Fibroblast of villous mesenchyme (primary cell): Measurements from ENCODE around the gene GP2. TPM values are rescaled to one million over a fixed set of nuclear protein-coding genes. Genes with fewer than 3 reads are reported as not detected.
"Not testable (repeated sequence)": the region's sequence is repeated elsewhere in the genome, so short reads cannot be mapped to it uniquely, and the experiment has no call there.

Experiments used
- DNase-seq: peaks from one replicate; pipeline ENCODE4 v3.0.0-alpha.2; 2010; ENCODE audit warnings: low read depth
- H3K4me3 ChIP-seq: 2 replicates; pipeline ENCODE4 v1.5.1; 2011; ENCODE audit warnings: low read depth, mild to moderate bottlenecking, low read length
- total RNA-seq: library from RNA; depleted of rRNA; stranded (reverse); fragments of >200 nt; gene quantifications from 2 replicates; pipeline ENCODE4 v1.2.3, GENCODE V29; 2012
- TF ChIP-seq, protein P1 (sequence below): IDR thresholded peaks from 2 replicates; pipeline ENCODE4 v1.5.1; 2012; ENCODE audit warnings: low read depth, mild to moderate bottlenecking, low read length; ENCODE audit not compliant: insufficient read depth

Gene GP2
- total RNA-seq, 1 donor: not detected

DNA sequence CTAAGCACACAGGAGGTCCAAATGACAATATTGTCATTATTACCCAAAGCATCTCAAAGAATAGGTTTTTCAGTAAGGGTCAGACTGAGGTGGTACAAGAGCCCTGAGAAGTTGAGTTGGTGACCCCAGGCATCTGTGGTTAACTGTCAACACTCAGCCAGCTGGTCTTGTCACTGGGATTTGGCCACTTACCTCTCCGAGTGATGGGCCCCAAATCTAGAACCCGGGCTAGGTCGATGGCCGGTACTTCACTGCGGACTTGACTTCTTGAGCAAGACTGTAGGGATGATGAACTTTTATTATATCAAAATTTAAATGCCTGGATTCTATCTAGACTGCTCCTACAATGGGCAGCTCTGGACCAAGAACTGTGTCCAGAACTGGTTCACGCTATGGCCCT lies 11.5 kb downstream of the GP2 start:
- DNase-seq: no peak
- no peak overlapping the region for H3K4me3 ChIP-seq
- TF ChIP-seq, protein P1, sequence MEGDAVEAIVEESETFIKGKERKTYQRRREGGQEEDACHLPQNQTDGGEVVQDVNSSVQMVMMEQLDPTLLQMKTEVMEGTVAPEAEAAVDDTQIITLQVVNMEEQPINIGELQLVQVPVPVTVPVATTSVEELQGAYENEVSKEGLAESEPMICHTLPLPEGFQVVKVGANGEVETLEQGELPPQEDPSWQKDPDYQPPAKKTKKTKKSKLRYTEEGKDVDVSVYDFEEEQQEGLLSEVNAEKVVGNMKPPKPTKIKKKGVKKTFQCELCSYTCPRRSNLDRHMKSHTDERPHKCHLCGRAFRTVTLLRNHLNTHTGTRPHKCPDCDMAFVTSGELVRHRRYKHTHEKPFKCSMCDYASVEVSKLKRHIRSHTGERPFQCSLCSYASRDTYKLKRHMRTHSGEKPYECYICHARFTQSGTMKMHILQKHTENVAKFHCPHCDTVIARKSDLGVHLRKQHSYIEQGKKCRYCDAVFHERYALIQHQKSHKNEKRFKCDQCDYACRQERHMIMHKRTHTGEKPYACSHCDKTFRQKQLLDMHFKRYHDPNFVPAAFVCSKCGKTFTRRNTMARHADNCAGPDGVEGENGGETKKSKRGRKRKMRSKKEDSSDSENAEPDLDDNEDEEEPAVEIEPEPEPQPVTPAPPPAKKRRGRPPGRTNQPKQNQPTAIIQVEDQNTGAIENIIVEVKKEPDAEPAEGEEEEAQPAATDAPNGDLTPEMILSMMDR: no peak

GRCh38 chr16:20314575-20314974 lies 12.7 kb downstream of the GP2 start:
- no peak for DNase-seq
- no peak overlapping the region for H3K4me3 ChIP-seq
- TF ChIP-seq, protein P1: no peak

GRCh38 chr16:20313741-20314140 lies 13.6 kb downstream of the GP2 start:
- TF ChIP-seq, protein P1: no peak
- no peak overlapping the region for H3K4me3 ChIP-seq
- DNase-seq: no peak

- not testable (repeated sequence) for H3K4me3 ChIP-seq, DNase-seq
Measured at GRCh38 chr16:20312536-20313095, 14.7 kb downstream of the GP2 start.

DNA sequence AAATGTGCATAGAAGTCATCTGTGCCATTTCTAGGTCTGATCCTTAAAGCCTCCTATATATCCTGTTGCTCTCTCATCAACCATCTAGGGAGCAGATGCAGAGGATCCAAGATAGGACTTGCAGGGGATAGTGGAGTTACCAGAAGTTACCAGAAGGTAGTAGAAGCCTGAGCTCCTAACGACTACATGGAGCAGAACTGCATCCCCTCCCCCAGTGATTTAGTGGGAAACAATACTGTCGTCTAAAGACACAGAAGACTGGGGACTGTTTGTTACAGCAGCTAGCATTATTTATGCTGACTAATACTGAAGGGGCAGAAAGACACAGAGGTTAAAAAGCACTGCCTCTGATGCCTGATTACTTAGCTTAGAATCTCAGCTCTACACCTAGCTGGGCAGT lies 15.8 kb downstream of the GP2 start:
- no peak for DNase-seq
- no peak overlapping the region for H3K4me3 ChIP-seq
- TF ChIP-seq, protein P1: no peak

- TF ChIP-seq, protein P1: no peak
- no peak overlapping the region for H3K4me3 ChIP-seq
- DNase-seq: no peak
Measured at GRCh38 chr16:20310421-20311395, 16.6 kb downstream of the GP2 start.

- no peak overlapping the region for H3K4me3 ChIP-seq
- DNase-seq: no peak
- TF ChIP-seq, protein P1: no peak
Measured at GRCh38 chr16:20309786-20310185, 17.5 kb downstream of the GP2 start.
